ENCODE measurements around the gene SLC6A18.

SLC6A18 gene

GRCh38 chr5:1208221-1208742 lies 16.9 kb upstream of the SLC6A18 start:
- Histone ChIP-seq H4K20me1 (peaks cover 5% of the 10 kb centered on the region; the same call in 1 of the 2 replicates), H3K4me1 (no peaks in the 10 kb centered on the region), H3K36me3 (no peaks in the 10 kb centered on the region), H3K9ac (no peak overlapping the region), H3K4me2 (no peak overlapping the region), H3K27ac (no peak overlapping the region), H3K27me3 (peaks cover 10% of the 10 kb centered on the region; the same call in 1 of the 2 replicates), H3K9me3 (no peaks in the 10 kb centered on the region), H3K4me3 (no peak overlapping the region)
- no peak for TF ChIP-seq Cebpa-rat (IDR thresholded peaks at IDR 0.05)

DNA sequence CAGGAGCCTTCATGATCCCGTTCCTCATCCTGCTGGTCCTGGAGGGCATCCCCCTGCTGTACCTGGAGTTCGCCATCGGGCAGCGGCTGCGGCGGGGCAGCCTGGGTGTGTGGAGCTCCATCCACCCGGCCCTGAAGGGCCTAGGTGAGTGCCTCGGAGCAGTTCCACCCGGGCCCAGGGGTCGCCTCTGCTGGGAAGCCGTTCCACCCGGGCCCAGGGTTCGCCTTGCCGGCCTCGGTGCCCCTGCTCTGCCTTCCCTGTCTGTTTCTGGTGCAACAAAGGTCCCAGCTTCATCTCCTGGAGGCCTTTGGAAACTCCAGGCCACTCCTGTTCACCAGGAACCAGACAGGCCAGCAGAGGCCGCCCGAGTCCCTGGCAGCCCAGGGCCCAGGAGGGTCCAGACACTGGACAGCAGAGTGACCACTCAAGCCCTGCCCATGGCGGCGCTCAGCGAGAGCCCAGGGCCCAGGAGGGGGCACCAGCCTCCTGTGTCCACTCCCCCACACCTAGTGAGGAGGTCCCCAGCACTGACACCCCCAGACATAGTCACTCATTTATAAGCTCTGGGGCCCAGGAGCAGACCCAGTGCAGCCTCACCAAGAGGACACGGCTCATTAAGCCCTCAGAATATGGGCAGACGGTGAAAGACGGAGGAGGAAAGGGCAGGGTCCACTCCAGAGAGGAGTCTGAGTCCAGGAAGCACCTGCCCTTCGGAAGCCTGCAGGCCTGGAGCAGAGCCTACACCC lies 16.3 kb upstream of the SLC6A18 start:
- H3K27me3 ChIP-seq: peaks cover 10% of the 10 kb centered on the region; the same call in 1 of the 2 replicates
- no peak for TF ChIP-seq Cebpa-rat (IDR thresholded peaks at IDR 0.05)

GRCh38 chr5:1209489-1209852 lies 15.7 kb upstream of the SLC6A18 start:
- Histone ChIP-seq H3K4me1 (no peaks in the 10 kb centered on the region), H3K4me3 (no peak overlapping the region), H3K27me3 (peaks cover 10% of the 10 kb centered on the region; the same call in 1 of the 2 replicates), H3K4me2 (no peak overlapping the region), H3K9me3 (no peaks in the 10 kb centered on the region), H3K9ac (no peak overlapping the region), H4K20me1 (peaks cover 5% of the 10 kb centered on the region; the same call in 1 of the 2 replicates), H3K27ac (no peak overlapping the region), H3K36me3 (no peaks in the 10 kb centered on the region)
- no peak for TF ChIP-seq Cebpa-rat (IDR thresholded peaks at IDR 0.05)

More for the DNA sequence above, 16.3 kb upstream of the SLC6A18 start:
- H3K9ac ChIP-seq: no peak overlapping the region
- peaks cover 5% of the 10 kb centered on the region; the same call in 1 of the 2 replicates for H4K20me1 ChIP-seq
- H3K4me1 ChIP-seq: no peaks in the 10 kb centered on the region
- no peak overlapping the region for H3K4me3 ChIP-seq
- no peak overlapping the region for H3K27ac ChIP-seq
- H3K9me3 ChIP-seq: no peaks in the 10 kb centered on the region
- H3K4me2 ChIP-seq: no peak overlapping the region
- H3K36me3 ChIP-seq: no peaks in the 10 kb centered on the region

DNA sequence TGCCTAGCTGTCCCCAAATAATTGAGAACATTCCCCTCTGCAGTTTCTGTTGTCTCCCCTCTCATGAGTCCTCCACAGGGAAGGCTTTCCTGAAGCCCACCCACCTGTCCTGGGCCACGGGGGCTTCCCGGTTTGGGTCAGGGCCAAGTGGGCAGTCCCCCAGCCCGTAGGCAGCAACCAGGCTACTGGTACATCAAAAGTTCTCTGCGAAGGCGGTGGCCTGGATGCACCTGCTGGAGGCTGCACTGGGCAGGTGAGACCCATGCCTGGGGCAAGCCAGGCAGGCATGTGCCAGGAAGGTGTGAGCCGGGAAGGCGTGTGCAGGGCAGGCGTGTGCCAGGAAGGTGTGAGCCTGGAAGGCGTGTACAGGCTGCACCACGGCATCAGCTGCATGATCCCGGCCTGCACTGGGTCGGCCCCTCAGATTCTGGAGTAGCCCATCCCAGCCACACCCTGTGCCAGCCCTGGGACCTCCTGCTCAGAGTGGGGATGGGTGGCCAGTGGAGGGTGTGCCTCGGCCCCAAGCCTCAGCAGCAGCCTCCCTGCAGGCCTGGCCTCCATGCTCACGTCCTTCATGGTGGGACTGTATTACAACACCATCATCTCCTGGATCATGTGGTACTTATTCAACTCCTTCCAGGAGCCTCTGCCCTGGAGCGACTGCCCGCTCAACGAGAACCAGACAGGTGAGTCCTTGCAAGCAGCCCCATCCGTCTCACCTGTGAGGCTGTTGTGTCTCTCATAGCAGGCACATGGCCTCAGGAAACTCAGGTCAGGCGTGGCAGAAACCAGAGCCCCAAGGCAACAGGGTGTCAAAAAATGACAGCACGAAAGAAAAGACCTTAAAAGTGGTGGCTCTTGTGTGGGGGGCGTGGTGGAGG lies 15.0 kb upstream of the SLC6A18 start:
- Histone ChIP-seq H3K9ac (no peak overlapping the region), H3K4me3 (no peak overlapping the region), H3K4me2 (no peak overlapping the region), H4K20me1 (peaks cover 5% of the 10 kb centered on the region; the same call in 1 of the 2 replicates), H3K27ac (no peak overlapping the region), H3K36me3 (no peaks in the 10 kb centered on the region), H3K9me3 (no peaks in the 10 kb centered on the region; the same call in 1 of the 2 replicates), H3K27me3 (peaks cover 8% of the 10 kb centered on the region; the same call in 1 of the 2 replicates), H3K4me1 (peaks cover 4% of the 10 kb centered on the region)
- no peak for TF ChIP-seq Cebpa-rat (IDR thresholded peaks at IDR 0.05)

GRCh38 chr5:1210832-1211251 lies 14.3 kb upstream of the SLC6A18 start:
- peaks cover 5% of the 10 kb centered on the region; the same call in 1 of the 2 replicates for H4K20me1 ChIP-seq
- no peak overlapping the region for H3K4me2 ChIP-seq
- H3K9ac ChIP-seq: no peak overlapping the region
- peaks cover 5% of the 10 kb centered on the region; the same call in 1 of the 2 replicates for H3K27me3 ChIP-seq
- H3K36me3 ChIP-seq: no peaks in the 10 kb centered on the region
- no peak overlapping the region for H3K4me3 ChIP-seq
- H3K27ac ChIP-seq: no peak overlapping the region
- peaks cover 7% of the 10 kb centered on the region for H3K9me3 ChIP-seq
- TF ChIP-seq Cebpa-rat (IDR thresholded peaks at IDR 0.05): no peak
- peaks cover 9% of the 10 kb centered on the region for H3K4me1 ChIP-seq

DNA sequence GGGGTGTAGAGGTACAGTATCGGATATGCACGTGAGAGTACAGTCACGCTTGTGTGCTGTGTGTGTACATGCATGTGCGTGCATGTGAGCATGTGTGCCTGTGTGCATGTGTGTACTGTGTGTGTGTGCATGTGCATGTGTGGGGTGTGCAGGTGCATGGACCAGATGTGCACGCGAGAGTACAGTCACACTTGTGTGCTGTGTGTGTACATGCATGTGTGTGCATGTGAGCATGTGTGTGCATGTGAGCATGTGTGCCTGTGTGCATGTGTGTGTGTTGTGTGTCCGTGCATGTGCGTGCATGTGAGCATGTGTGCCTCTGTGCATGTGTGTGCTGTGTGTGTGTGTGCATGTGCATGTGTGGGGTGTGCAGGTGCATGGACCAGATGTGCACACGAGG lies 13.5 kb upstream of the SLC6A18 start:
- Histone ChIP-seq H3K27me3 (peaks cover 4% of the 10 kb centered on the region; the same call in 1 of the 2 replicates), H3K36me3 (no peaks in the 10 kb centered on the region), H3K9ac (no peak overlapping the region), H3K4me3 (no peak overlapping the region), H4K20me1 (peaks cover 5% of the 10 kb centered on the region; the same call in 1 of the 2 replicates), H3K4me1 (peaks cover 9% of the 10 kb centered on the region), H3K4me2 (no peak overlapping the region), H3K27ac (no peak overlapping the region), H3K9me3 (peaks cover 12% of the 10 kb centered on the region)
- no peak for TF ChIP-seq Cebpa-rat (IDR thresholded peaks at IDR 0.05)

DNA sequence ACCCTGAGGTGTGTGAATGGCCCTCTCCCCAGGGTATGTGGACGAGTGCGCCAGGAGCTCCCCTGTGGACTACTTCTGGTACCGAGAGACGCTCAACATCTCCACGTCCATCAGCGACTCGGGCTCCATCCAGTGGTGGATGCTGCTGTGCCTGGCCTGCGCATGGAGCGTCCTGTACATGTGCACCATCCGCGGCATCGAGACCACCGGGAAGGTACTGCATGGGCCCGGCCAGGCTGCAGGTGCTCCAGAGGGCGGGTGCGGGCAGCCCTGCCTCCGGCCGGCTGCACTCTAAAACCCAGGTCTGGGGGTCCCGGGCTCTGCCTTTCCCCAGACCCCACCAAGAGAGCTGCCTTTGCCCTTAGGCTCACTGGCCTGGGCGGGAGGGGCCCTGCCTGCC lies 12.9 kb upstream of the SLC6A18 start:
- Histone ChIP-seq H3K9me3 (peaks cover 12% of the 10 kb centered on the region), H4K20me1 (no peaks in the 10 kb centered on the region), H3K36me3 (no peaks in the 10 kb centered on the region), H3K27me3 (no peaks in the 10 kb centered on the region), H3K27ac (no peak overlapping the region), H3K9ac (no peak overlapping the region), H3K4me1 (peaks cover 9% of the 10 kb centered on the region), H3K4me3 (no peak overlapping the region), H3K4me2 (no peak overlapping the region)
- TF ChIP-seq Cebpa-rat (IDR thresholded peaks at IDR 0.05): no peak

DNA sequence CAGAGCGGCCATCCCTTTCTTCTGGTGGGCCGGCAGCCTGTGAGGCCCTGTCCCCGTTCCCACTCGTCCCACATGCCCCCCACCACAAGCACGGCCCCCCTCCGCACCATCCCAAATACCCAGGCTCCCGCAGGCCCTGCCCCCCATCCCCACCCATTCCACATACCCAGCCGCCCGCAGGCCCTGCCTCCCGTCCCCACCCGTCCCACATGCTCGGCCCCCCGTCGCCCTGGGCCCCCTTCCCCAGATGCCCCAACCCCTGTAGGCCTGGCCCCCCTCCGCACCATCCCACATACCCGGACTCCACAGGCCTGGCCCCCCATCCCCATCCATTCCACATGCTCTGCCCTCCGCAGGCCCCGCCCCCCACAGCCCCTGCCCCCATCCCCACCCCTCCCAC lies 12.3 kb upstream of the SLC6A18 start:
- Histone ChIP-seq H3K4me3 (no peak overlapping the region), H3K9me3 (peaks cover 12% of the 10 kb centered on the region), H4K20me1 (no peaks in the 10 kb centered on the region), H3K9ac (no peak overlapping the region), H3K36me3 (no peaks in the 10 kb centered on the region), H3K27ac (no peak overlapping the region), H3K27me3 (no peaks in the 10 kb centered on the region), H3K4me2 (no peak overlapping the region), H3K4me1 (peaks cover 9% of the 10 kb centered on the region)
- TF ChIP-seq Cebpa-rat (IDR thresholded peaks at IDR 0.05): no peak

DNA sequence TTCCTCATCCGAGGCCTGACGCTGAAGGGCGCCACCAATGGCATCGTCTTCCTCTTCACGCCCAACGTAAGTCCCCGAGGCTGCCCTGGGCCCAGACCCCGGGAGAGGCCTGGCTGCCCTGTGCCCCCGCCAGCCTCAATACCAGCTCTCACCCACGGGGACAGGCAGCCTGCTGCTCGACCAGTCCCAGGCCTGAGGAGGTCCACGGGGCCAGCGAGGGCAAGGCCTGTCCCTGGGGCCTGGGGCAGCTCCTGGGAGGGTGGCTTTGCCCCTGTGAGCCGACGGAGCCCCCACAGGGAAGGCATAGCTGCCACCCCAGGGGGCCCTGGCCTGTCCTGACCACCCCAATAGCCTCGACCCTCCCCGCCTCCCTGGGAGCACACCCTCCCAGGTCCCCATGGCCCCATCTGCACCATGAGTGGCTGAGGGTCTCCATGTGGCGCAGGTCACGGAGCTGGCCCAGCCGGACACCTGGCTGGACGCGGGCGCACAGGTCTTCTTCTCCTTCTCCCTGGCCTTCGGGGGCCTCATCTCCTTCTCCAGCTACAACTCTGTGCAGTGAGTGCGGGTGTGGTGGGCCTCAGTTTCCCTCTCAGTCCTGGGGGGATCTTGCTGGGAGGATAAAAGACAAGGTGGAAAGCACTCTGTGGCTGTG lies 11.5 kb upstream of the SLC6A18 start:
- no peak for TF ChIP-seq Cebpa-rat (IDR thresholded peaks at IDR 0.05)
- Histone ChIP-seq H4K20me1 (no peaks in the 10 kb centered on the region), H3K36me3 (no peaks in the 10 kb centered on the region), H3K27me3 (no peaks in the 10 kb centered on the region), H3K4me3 (no peak overlapping the region), H3K9ac (no peak overlapping the region), H3K9me3 (peaks cover 12% of the 10 kb centered on the region), H3K4me1 (peaks cover 9% of the 10 kb centered on the region), H3K27ac (no peak overlapping the region), H3K4me2 (no peak overlapping the region)

Measured in BLaER1 (cell line).